ENCODE data around the gene IMMP2L. TPM values are rescaled to one million over a fixed set of nuclear protein-coding genes. Genes with fewer than 3 reads are reported as not detected.

IMMP2L gene
- polyA plus RNA-seq, 1 donor (not counting 4 experiments of a cell fraction or from before 2014, with no cell fraction given), result 14.1 TPM

GRCh38 chr7:110784749-110785148 is 777.5 kb downstream of the IMMP2L start:
- H3K27me3 ChIP-seq (ENCODE audit: control insufficient read depth, extremely low read depth, insufficient read depth, low read length), result no peaks in the 10 kb centered on the region
- no peaks in the 10 kb centered on the region for H3K36me3 ChIP-seq (ENCODE audit: control insufficient read depth in 2 of 2, extremely low read depth in 1 of 2, insufficient read depth in 2 of 2, low read length in 2 of 2)
- H3K79me2 ChIP-seq (ENCODE audit: control insufficient read depth, insufficient read depth, low read length), result no peaks in the 10 kb centered on the region
- H3K9ac ChIP-seq (ENCODE audit: control insufficient read depth, extremely low read depth, insufficient read depth, low read length), result no peak overlapping the region
- dilution Hi-C loops (cut with MboI; ENCODE audit: extremely low pct_ligation_motif_present, low sequenced_read_pairs), result no loop called here
- TF ChIP-seq CTCF (optimal IDR thresholded peaks at IDR 0.05 in 1 of 3, IDR thresholded peaks at IDR 0.05 in 1 of 3, conservative IDR thresholded peaks at IDR 0.05 in 1 of 3; ENCODE audit: extremely low read depth in 1 of 3, insufficient read depth in 2 of 3, low read length in 3 of 3) (no peak), EZH2 (IDR thresholded peaks at IDR 0.05; ENCODE audit: low read length) (no peak)
- no peaks in the 10 kb centered on the region for H4K20me1 ChIP-seq (ENCODE audit: control insufficient read depth, extremely low read depth, insufficient read depth, low read length)
- FAIRE-seq (no peak), DNase-seq (ENCODE audit: low read depth, low spot score) (no peak)
- H3K27ac ChIP-seq (ENCODE audit: control insufficient read depth, insufficient read depth, low read length), result no peak overlapping the region
- H3K4me2 ChIP-seq (ENCODE audit: control insufficient read depth, extremely low read depth, insufficient read depth, low read depth, low read length), result no peak overlapping the region
- H3K4me3 ChIP-seq (ENCODE audit: control insufficient read depth in 2 of 3, extremely low read depth in 1 of 3, insufficient read depth in 2 of 3, low read depth in 1 of 3, low read length in 3 of 3), result no peak overlapping the region
- H3K4me1 ChIP-seq (ENCODE audit: control insufficient read depth, extremely low read depth, insufficient read depth, low read length), result no peaks in the 10 kb centered on the region
- no peak overlapping the region for H2AFZ ChIP-seq (ENCODE audit: control insufficient read depth, low read length)
- no peaks in the 10 kb centered on the region for H3K9me3 ChIP-seq (ENCODE audit: control insufficient read depth, low read depth, low read length)
- no peaks in the 10 kb centered on the region for H3K9me1 ChIP-seq (ENCODE audit: control insufficient read depth, extremely low read depth, insufficient read depth, low read length)

GRCh38 chr7:110780712-110781111 is 781.6 kb downstream of the IMMP2L start:
- no peak for FAIRE-seq

More at GRCh38 chr7:110780712-110781111, 781.6 kb downstream of the IMMP2L start:
- Histone ChIP-seq H3K9me1 (ENCODE audit: control insufficient read depth, extremely low read depth, insufficient read depth, low read length) (no peaks in the 10 kb centered on the region), H3K4me3 (ENCODE audit: control insufficient read depth in 2 of 3, extremely low read depth in 1 of 3, insufficient read depth in 2 of 3, low read depth in 1 of 3, low read length in 3 of 3) (no peak overlapping the region), H3K27ac (ENCODE audit: control insufficient read depth, insufficient read depth, low read length) (no peak overlapping the region), H2AFZ (ENCODE audit: control insufficient read depth, low read length) (no peak overlapping the region), H3K36me3 (ENCODE audit: control insufficient read depth in 2 of 2, extremely low read depth in 1 of 2, insufficient read depth in 2 of 2, low read length in 2 of 2) (no peaks in the 10 kb centered on the region), H3K79me2 (ENCODE audit: control insufficient read depth, insufficient read depth, low read length) (no peaks in the 10 kb centered on the region), H3K9ac (ENCODE audit: control insufficient read depth, extremely low read depth, insufficient read depth, low read length) (no peak overlapping the region), H4K20me1 (ENCODE audit: control insufficient read depth, extremely low read depth, insufficient read depth, low read length) (no peaks in the 10 kb centered on the region), H3K9me3 (ENCODE audit: control insufficient read depth, low read depth, low read length) (no peaks in the 10 kb centered on the region), H3K4me2 (ENCODE audit: control insufficient read depth, extremely low read depth, insufficient read depth, low read depth, low read length) (no peak overlapping the region), H3K27me3 (ENCODE audit: control insufficient read depth, extremely low read depth, insufficient read depth, low read length) (no peaks in the 10 kb centered on the region), H3K4me1 (ENCODE audit: control insufficient read depth, extremely low read depth, insufficient read depth, low read length) (no peaks in the 10 kb centered on the region)
- TF ChIP-seq EZH2 (IDR thresholded peaks at IDR 0.05; ENCODE audit: low read length) (no peak), CTCF (optimal IDR thresholded peaks at IDR 0.05 in 1 of 3, IDR thresholded peaks at IDR 0.05 in 1 of 3, conservative IDR thresholded peaks at IDR 0.05 in 1 of 3; ENCODE audit: extremely low read depth in 1 of 3, insufficient read depth in 2 of 3, low read length in 3 of 3) (no peak)
- dilution Hi-C loops (cut with MboI; ENCODE audit: extremely low pct_ligation_motif_present, low sequenced_read_pairs), result no loop called here
- no peak for DNase-seq (ENCODE audit: low read depth, low spot score)

Data from keratinocyte (primary cell).